Transverse colon (tissue), 4 donors: ENCODE measurements around the gene ARHGEF10L. TPM values are rescaled to one million over a fixed set of nuclear protein-coding genes. Genes with fewer than 3 reads are reported as not detected.

Source experiments
- DNase-seq: peaks from one replicate; pipeline ENCODE4 v3.0.0-alpha.2; 2019
- H3K27ac ChIP-seq, 4 donors: fragments of 200-600 bp; sonication (generic); 2 replicates each; pipeline ENCODE4 v1.5.1; 2016 to 2018; ENCODE audit warnings: inconsistent platforms in 4 of 4
- H3K27me3 ChIP-seq: fragments of 200-600 bp; sonication (generic); 2 replicates; pipeline ENCODE4 v1.5.1; 2017; ENCODE audit warnings: inconsistent platforms
- H3K36me3 ChIP-seq, 4 donors: fragments of 200-600 bp; sonication (generic); 2 replicates each; pipeline ENCODE4 v1.5.1; 2017 to 2019; ENCODE audit warnings: inconsistent platforms in 4 of 4
- H3K4me1 ChIP-seq, 4 donors: fragments of 200-600 bp; sonication (generic); 2 replicates each; pipeline ENCODE4 v1.5.1; 2017 to 2020; ENCODE audit warnings: inconsistent platforms in 4 of 4
- H3K4me3 ChIP-seq, 4 donors: fragments of 200-600 bp; sonication (generic); 1 replicate in 1 of 4; 2 replicates in 3 of 4; pipeline versions ENCODE4 v1.5.1 to v1.6.1; 2017 to 2019; ENCODE audit warnings: inconsistent platforms in 4 of 4
- H3K9me3 ChIP-seq, 2 donors: fragments of 200-600 bp; sonication (generic); 2 replicates each; pipeline ENCODE4 v1.5.1; 2017 to 2019; ENCODE audit warnings: inconsistent platforms in 2 of 2
- CTCF ChIP-seq, 5 experiments: fragments of 200-600 bp in 3 of 5; fragments of 450-650 bp in 2 of 5; sonication (generic) in 3 of 5; IDR thresholded peaks; 1 replicate in 2 of 5; 2 replicates in 3 of 5; pipeline ENCODE4 v1.5.1; 2016 to 2017; ENCODE audit warnings: antibody characterized with exemption in 5 of 5, inconsistent platforms in 3 of 5, mild to moderate bottlenecking in 2 of 5, moderate library complexity in 1 of 5
- EP300 ChIP-seq: sonication (generic); formaldehyde crosslinking; IDR thresholded peaks from one replicate; pipeline ENCODE4 v1.6.1; 2017; ENCODE audit warnings: antibody characterized with exemption, low read depth
- POLR2A ChIP-seq: fragments of 450-650 bp; IDR thresholded peaks from one replicate; pipeline ENCODE4 v1.6.1; 2016; ENCODE audit warnings: antibody characterized with exemption, mild to moderate bottlenecking, moderate library complexity
- POLR2AphosphoS5 ChIP-seq, 3 donors: sonication (generic); formaldehyde crosslinking; IDR thresholded peaks; one replicate each; pipeline ENCODE4 v1.6.1; 2016; ENCODE audit warnings: antibody characterized with exemption in 3 of 3
- WGBS, 2 donors: methylation state at CpG; one replicate each; pipeline ENCODE4 v1.1.5; 2018; ENCODE audit warnings: low coverage in 1 of 2; 5-methylcytosine and 5-hydroxymethylcytosine counted together
- in situ Hi-C, 4 donors: fragments of 200-750 bp; cut with MboI; loops; one replicate each; pipeline versions ENCODE4 v1.15.0 to v1.15.1; 2017; ENCODE audit warnings: low sequenced_read_pairs in 3 of 4, low pct_ligation_motif_present in 1 of 4, low pct_unique_long_range_greater_than_20kb in 1 of 4
- intact Hi-C: fragments of 100-400 bp; cut with DNase I; formaldehyde crosslinking; loops from one replicate; pipeline ENCODE4 v1.15.1; 2023; ENCODE audit warnings: low total_unique reads
- total RNA-seq, 4 donors: library from RNA; depleted of rRNA; stranded (reverse); fragments of >200 nt; gene quantifications; one replicate each; pipeline ENCODE4 v1.1.0, GENCODE V29; 2016

ARHGEF10L gene
- total RNA-seq, 4 donors from 2014 or later: 115 to 326 (median 199) TPM

GRCh38 chr1:17610085-17610484 is 70.6 kb downstream of the ARHGEF10L start:
- no peak overlapping the region for H3K27ac ChIP-seq
- TF ChIP-seq EP300: no peak
- no peak for TF ChIP-seq POLR2A
- no peak for TF ChIP-seq POLR2AphosphoS5 (IDR thresholded peaks at IDR 0.05)
- TF ChIP-seq CTCF (IDR thresholded peaks at IDR 0.05): no peak

GRCh38 chr1:17610713-17611112 is 71.2 kb downstream of the ARHGEF10L start:
- peaks cover 0 to 18% (median 5%) of the 10 kb centered on the region in 4 donors for H3K36me3 ChIP-seq
- no peak overlapping the region for H3K27ac ChIP-seq
- intact Hi-C loops: no loop called here
- no peaks in the 10 kb centered on the region for H3K9me3 ChIP-seq
- no peak for DNase-seq
- TF ChIP-seq EP300: no peak
- no peak for TF ChIP-seq POLR2AphosphoS5 (IDR thresholded peaks at IDR 0.05)
- TF ChIP-seq CTCF (IDR thresholded peaks at IDR 0.05): no peak
- no peak for TF ChIP-seq POLR2A
- H3K4me3 ChIP-seq: no peak overlapping the region
- WGBS, 2 donors: 88 to 100% methylated on average over 1 to 5 of the region's 5 CpGs
- in situ Hi-C loops: loop anchor here in 1 of 4 donors (5.0 kb wide), 1 partner anchor 108 kb away; no protein-coding TSS in a partner anchor
- H3K27me3 ChIP-seq: no peaks in the 10 kb centered on the region
- H3K4me1 ChIP-seq: peaks cover 8 to 13% (median 10%) of the 10 kb centered on the region in 4 donors

More at GRCh38 chr1:17610085-17610484, 70.6 kb downstream of the ARHGEF10L start:
- DNase-seq: no peak
- Histone ChIP-seq H3K27me3 (no peaks in the 10 kb centered on the region), H3K4me1 (peaks cover 11 to 14% (median 13%) of the 10 kb centered on the region in 4 donors), H3K4me3 (no peak overlapping the region), H3K36me3 (peaks cover 0 to 18% (median 5%) of the 10 kb centered on the region in 4 donors), H3K9me3 (no peaks in the 10 kb centered on the region)
- intact Hi-C loops: no loop called here
- in situ Hi-C loops: loop anchor here in 1 of 4 donors (5.0 kb wide), 1 partner anchor 108 kb away; no protein-coding TSS in a partner anchor
- WGBS, 2 donors: 66% methylated on average over 5 of the region's 5 CpGs; no CpG with 5 or more reads in 1 of the 2 donors

GRCh38 chr1:17611991-17612390 is 72.5 kb downstream of the ARHGEF10L start:
- intact Hi-C loops: no loop called here

GRCh38 chr1:17612831-17613230 is 73.3 kb downstream of the ARHGEF10L start:
- peaks cover 0 to 29% (median under 1%) of the 10 kb centered on the region in 4 donors for H3K36me3 ChIP-seq

More at GRCh38 chr1:17611991-17612390, 72.5 kb downstream of the ARHGEF10L start:
- in situ Hi-C loops: loop anchor here in 1 of 4 donors (5.0 kb wide), 1 partner anchor 110 kb away; no protein-coding TSS in a partner anchor
- H3K9me3 ChIP-seq: no peaks in the 10 kb centered on the region
- H3K36me3 ChIP-seq: peaks cover 0 to 29% (median 4%) of the 10 kb centered on the region in 4 donors
- TF ChIP-seq EP300: no peak
- TF ChIP-seq POLR2AphosphoS5 (IDR thresholded peaks at IDR 0.05): no peak
- no peak for TF ChIP-seq CTCF (IDR thresholded peaks at IDR 0.05)
- TF ChIP-seq POLR2A: no peak
- H3K27me3 ChIP-seq: no peaks in the 10 kb centered on the region
- no peak for DNase-seq
- H3K27ac ChIP-seq: no peak overlapping the region
- H3K4me1 ChIP-seq: peaks cover 0 to under 1% (median 0%) of the 10 kb centered on the region in 4 donors
- 44 to 70% methylated on average over 1 of the region's 1 CpG for WGBS, 2 donors
- no peak overlapping the region for H3K4me3 ChIP-seq

More at GRCh38 chr1:17612831-17613230, 73.3 kb downstream of the ARHGEF10L start:
- Histone ChIP-seq H3K4me3 (no peak overlapping the region), H3K27me3 (no peaks in the 10 kb centered on the region), H3K27ac (no peak overlapping the region), H3K4me1 (peaks cover 0 to 5% (median 4%) of the 10 kb centered on the region in 4 donors), H3K9me3 (no peaks in the 10 kb centered on the region)
- no peak for DNase-seq
- intact Hi-C loops (no loop called here), in situ Hi-C loops (loop anchor here in 1 of 4 donors (5.0 kb wide), 1 partner anchor 111 kb away; no protein-coding TSS in a partner anchor)
- TF ChIP-seq POLR2AphosphoS5 (IDR thresholded peaks at IDR 0.05) (no peak), EP300 (no peak), CTCF (IDR thresholded peaks at IDR 0.05) (no peak), POLR2A (no peak)
- 91% methylated on average over 10 of the region's 10 CpGs; no CpG with 5 or more reads in 1 of the 2 donors for WGBS, 2 donors
